NCI-H187 (cell line): ENCODE data around the gene EN1.

Experiments
- DNase-seq, 2 experiments: peaks; one replicate each; lab custom pipeline; 2025; lab: John Stamatoyannopoulos, UW

The EN1 gene

DNA sequence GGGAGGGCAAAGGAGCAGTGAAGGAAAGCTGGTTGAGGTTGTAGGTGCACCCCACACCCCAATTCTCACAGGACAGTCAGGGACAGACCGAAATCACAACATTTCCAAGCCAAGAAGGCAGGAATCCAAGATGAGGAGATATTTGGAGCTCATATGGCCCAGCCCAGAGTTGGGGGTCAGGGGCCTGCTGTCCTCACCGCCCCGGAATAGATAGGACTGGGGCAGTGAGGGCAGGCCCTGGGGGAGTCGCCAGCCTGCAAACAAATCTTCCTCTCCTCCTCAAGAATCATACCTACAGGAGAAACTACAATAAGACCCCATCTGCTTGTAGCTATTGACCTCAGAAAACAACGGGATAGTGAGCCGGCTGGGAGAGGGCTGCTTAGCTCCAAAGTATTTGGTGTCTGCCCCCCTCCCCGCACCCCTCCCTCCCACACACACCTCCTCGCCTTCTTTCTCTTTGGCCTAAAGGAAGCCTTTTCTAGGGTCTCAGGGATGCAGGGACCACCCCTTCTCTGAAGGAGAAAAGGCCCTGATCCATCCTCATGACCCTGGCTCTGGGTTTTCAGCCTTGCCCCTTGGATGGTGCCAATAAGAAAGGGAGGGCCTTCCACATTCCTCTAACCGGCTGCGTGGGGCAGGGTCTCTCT, 3.8 kb downstream of the EN1 start:
- no peak for DNase-seq

- DNase-seq, result no peak
Observed at GRCh38 chr2:118842661-118843482, 4.6 kb downstream of the EN1 start.

DNA sequence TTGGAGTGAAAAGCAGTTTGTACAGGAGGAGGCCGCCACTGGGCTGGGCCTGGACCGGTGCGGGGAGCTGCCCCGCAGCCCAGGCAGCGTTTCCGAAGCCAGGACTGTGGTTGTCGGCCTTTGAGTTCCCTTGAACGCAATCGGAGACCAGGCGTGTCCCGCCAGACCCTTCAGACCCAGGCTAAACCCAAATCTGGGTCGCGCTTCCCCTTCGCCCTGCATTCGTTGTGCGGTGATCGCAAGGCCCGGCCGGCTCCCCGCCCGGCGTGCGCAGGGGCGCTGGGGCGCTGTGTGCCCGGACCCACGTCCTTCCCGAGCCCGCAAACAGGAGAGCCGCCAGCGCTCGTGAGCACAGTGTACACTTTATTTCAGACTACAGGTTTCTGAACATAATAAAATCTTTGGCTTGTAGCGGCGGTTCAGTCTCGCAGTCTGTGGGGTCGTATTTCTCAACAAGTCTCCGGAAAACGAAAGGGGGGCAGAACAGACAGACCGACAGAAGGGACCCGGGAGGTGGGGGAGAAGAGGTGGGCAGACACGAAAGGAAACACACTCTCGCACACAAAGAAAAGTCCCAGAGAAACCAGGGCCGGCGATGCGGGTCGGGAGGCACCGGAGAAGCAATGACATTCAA, 5.5 kb downstream of the EN1 start:
- no peak for DNase-seq

GRCh38 chr2:118841450-118841827, 6.0 kb downstream of the EN1 start:
- no peak for DNase-seq

DNA sequence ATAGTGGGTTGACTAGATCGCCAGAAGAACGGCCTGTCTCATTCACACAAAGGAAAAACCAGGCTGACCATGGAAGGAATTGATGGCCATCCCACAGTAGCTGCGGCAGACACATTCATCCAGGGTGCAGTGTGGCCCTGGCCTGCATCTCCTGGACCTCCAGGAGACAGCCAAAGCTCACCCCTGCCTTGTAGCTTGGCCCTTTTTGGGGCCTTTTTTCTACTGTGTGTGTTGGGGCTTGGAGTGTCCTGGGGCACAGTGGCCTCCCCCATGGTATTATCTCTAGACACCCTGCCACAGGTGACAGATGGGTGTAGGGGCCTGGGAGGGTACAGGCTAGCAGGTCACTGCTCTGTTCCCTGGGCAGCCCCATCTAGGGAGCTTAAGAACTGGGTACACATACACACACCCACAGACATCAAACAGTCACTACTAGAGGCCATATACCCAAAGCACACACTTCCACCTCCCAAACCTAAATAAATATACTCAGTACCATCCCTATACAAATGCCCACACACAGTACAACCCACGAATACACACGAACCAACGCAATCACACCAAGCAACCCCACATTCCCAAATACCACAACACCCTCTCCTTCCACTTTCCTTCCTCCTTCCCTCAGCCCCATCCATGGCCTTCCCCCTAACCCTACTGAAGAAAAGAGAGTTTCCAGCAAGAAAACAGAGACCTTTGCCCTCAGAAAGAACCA, 8.6 kb downstream of the EN1 start:
- no peak for DNase-seq

- DNase-seq, result no peak
Observed at GRCh38 chr2:118837621-118838020, 9.8 kb downstream of the EN1 start.

- DNase-seq, result no peak
Observed at GRCh38 chr2:118837067-118837466, 10.4 kb downstream of the EN1 start.

GRCh38 chr2:118836411-118836930, 11.0 kb downstream of the EN1 start:
- no peak for DNase-seq

GRCh38 chr2:118835746-118836410, 11.6 kb downstream of the EN1 start:
- DNase-seq, result no peak

DNA sequence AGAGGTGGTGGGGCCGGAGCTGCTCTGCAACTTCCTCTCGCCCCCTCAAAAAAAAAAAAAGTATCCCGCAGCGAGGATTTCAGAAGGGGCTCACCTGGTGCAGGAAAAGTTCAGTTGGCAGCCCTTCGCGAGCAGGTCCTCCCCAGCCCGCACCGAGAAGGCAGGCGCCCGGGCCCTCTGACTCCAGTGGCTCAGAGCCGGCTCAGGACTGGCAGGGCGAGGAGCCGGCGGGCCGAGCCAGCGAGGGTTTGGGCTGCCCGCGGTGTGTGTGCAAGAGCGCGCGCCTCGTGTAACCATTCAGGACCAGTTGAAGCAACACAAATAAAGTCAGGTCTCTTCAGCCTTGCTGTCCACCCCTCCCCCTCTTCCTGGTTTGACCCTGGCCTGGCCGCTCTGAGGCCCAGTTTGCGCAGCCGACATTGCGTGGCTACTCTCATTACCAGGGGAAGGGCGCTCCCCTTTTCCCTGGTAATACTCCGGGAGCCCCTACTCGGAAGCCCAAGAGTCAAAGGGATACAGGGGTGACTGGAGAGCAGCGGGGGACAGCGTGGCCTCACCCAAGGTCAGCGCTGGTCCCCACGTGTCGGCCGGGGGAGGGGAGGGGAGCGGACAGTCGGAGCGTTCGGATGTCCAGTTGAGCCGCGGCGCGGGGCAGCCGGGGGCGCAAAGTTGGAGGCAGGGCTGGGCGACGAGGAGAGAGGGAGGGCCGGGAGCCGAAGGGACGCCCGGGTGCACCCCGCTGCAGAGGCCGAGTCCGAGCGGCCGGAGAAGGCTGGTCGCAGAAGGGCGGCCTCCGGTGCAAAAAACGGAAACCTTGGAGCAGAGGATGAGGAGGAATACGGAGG, 12.3 kb downstream of the EN1 start:
- DNase-seq, result no peak

GRCh38 chr2:118834440-118834810, 13.0 kb downstream of the EN1 start:
- DNase-seq, result no peak

DNA sequence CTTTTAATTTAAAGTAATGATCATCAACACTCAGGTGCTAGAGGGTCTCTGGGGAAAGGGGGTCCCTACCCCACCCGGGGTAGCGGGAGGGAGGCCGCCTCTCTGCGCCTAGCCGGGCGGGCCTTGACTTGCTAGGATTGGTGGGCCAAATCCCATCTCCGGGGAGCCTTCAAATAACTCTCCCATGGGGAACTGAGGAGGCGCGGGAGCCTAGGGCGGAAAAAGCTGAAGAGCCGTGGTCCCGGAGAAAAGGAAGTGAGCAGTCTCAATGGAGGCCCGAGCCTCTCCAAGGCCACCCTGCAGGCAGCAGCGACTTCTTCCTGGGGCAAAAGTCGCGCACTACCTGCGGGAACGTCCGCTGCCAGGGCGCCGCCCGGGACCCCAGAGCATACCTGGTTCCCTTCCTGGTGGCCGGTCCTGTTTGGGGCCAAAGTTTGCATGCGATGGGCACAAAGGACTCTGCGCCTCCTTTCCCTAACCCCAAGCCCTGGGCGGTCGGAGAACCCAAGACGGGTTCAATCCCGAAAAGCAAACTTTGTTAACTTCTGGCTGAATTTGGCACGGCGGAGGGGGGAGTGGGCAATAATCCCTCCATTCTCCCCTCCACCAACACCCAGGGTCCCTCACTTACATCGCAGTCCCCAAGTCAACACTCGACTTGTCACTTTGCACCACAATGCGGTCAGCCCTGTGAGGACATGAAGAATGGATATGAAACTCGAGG, 13.6 kb downstream of the EN1 start:
- no peak for DNase-seq

DNA sequence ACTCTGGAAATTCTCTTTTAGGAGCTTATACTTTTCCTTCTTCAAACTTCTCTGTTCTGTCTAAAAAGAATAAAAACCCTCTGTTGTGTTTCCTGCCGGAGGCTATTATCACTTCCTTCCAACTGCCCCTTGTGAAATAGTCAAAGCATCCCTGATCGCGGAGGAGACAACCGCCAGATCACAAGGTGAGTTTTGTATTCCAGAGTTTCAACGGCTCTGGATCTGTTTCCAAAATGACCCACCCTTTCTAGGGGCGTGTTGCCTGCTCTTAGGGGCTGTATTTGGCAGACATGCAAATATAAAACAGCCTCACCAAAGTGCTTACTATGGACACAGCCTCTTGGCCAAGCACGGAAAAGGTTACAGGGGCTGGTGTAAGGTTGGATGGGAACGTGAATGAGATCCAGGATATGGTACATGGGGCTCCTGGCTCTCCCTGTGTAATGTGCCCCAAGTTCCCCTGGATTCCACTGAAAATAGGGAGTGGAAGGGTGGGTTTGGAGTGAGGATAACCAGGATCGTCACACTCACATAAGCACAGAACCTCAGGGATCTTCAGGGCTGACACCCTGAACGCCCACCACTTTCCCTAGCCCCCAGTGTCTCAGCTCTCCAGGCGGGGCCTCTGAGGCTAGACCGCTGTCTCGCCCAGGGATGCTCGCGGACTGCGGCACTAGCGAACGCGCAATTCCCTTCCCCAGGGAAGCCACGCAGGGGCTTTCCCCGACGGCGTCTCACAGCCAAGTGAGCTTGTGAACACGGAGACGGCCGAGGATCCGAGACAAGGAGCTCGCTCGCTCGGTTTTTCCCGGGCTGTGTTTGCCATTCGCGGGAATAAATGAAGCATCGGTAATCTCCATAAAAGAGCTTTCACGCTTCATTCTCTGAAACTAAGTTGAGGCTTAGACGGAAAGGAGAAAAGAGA, 14.4 kb downstream of the EN1 start:
- no peak for DNase-seq

- no peak for DNase-seq
Observed at GRCh38 chr2:118832071-118832790, 15.2 kb downstream of the EN1 start.

DNA sequence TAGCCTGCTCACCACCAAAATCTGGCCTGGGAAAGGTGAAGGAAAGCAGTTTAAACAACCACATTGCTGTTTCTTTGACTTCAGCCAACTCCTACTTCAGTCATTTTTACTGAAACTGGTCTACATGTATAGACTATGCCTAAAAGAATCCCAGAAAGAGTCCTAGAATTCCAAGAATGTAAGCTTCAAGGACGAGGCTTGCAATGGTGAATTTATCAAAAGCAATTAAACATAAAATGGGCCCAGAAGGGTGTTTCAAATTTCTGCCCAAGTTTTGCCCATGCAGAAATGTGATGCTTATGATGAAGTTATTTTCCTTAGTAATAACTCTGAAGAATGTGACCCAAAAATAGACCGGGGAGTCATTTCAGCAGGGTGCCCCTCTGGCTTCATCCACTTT, 16.6 kb downstream of the EN1 start:
- DNase-seq, result no peak

DNA sequence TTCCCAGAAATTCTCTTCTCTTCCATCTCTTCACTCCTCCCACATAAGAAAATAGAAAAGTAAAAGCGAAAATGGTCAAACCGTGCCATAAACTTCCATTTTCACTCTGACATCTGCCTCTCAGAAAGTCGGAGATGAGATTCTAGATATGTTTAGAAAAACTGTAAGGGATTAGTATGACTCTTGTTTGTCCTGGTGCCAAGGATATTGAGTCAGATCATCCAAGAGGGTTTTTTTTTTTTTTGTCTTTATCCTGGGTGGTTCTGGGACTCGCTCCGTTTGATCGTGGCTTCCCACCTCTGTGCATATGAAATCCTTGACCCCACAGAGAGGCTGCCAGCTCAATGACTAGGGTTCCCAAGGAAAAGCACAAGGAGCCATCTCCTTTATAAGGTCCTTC, 17.3 kb downstream of the EN1 start:
- no peak for DNase-seq

DNA sequence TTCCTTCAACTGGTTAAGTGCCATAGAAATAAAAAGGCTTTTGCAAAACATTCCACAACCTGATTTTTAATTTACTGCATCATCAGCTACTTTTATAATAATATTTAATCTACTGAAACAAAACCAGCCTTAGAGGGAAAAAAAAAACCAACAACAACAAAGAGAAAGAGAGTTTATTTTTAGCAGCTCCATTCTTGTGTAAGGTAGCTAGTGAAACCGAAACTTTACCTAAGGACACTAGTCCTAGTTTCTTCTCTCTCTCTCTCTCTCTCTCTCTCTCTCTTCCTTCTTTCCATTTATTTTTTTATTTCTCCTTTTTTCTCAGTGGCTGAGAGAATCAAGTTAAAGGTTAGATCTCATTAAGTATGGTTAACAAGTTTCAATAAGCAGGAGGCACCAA, 21.4 kb downstream of the EN1 start:
- DNase-seq, result no peak

DNA sequence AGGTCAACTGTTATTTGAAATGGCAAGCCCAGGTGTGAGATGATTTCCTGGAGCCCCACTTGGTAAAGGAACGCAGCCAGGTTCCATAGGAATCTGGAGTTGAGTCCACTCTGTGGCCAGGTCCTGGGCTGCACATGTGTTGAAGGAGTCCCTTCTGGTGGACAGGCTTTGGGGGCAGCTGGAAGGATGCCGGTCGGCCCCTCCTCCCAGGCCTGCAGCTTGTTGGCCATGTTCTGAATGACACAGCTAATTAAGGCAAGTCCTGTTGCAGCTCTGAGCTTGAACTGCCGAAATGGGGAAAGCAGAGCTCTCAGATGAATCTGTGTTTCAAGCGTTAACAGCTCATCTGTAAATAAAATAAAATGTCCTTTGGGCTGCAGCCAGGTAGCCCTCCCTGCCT, 23.8 kb downstream of the EN1 start:
- DNase-seq, result no peak

DNA sequence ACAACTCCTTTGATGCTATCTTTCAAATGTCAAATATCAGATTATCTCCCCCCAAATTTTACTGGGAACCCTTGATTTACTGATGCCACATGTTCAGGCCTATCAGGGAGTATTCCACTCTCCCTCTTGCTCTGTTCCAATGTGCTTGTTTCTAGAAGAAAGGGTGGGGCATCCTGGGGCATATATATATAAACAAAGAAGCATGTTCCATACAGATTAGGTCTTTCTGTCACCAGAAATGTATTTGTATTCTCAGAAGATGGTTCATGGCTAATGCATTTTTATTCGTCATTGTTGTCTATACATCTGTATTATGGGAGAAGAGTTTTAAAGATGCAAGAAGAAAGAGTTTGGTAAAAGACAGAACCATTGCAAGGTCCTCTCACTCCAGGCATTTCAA, 24.9 kb downstream of the EN1 start:
- DNase-seq, result no peak
